H1 (cell line): ENCODE results near the gene UQCRC2. TPM values are rescaled to one million over a fixed set of nuclear protein-coding genes. Genes with fewer than 3 reads are reported as not detected.

ENCODE experiments used
- CTCF ChIA-PET: fragments of 300-600 bp; sonication (Branson Sonifier 250); formaldehyde crosslinking; loops from one replicate; lab custom pipeline; 2021; ENCODE audit not compliant: partially characterized antibody; lab: Charles Lee
- POLR2A ChIA-PET: fragments of 300-600 bp; sonication (Branson Sonifier 250); formaldehyde crosslinking; loops from one replicate; lab custom pipeline; 2021; ENCODE audit warnings: inconsistent platforms; ENCODE audit not compliant: partially characterized antibody; lab: Charles Lee
- DNase-seq, 2 experiments: peaks; one replicate each; pipeline versions ENCODE4 v3.0.0 to v3.0.0-alpha.2; 2010 to 2022; ENCODE audit warnings: low spot score in 2 of 2, low read depth in 1 of 2, mixed read lengths in 1 of 2
- FAIRE-seq: peaks from 2 replicates; lab custom pipeline; 2011; peaks lifted over from hg19 to GRCh38; lab: Jason Lieb, UNC
- H2AFZ ChIP-seq: 2 replicates; pipeline ENCODE4 v1.8.1; 2012; ENCODE audit warnings: low read length, inconsistent platforms
- H2AK5ac ChIP-seq: 2 replicates; pipeline ENCODE4 v1.6.1; 2013; ENCODE audit warnings: low read depth, low read length
- H2BK120ac ChIP-seq: replicated peaks from 2 replicates; pipeline ENCODE3; 2013; ENCODE audit warnings: low read depth, low read length, inconsistent platforms
- H2BK12ac ChIP-seq: 2 replicates; pipeline ENCODE4 v1.6.1; 2013; ENCODE audit warnings: low read depth, low read length
- H2BK15ac ChIP-seq: 2 replicates; pipeline ENCODE4 v1.6.1; 2013; ENCODE audit warnings: low read length
- H2BK20ac ChIP-seq: 2 replicates; pipeline ENCODE4 v1.6.1; 2013; ENCODE audit warnings: low read length
- H2BK5ac ChIP-seq: 2 replicates; pipeline ENCODE4 v1.6.1; 2013; ENCODE audit warnings: low read depth, low read length
- H3K14ac ChIP-seq: 2 replicates; pipeline ENCODE4 v1.6.1; 2013; ENCODE audit warnings: inconsistent platforms; ENCODE audit not compliant: insufficient read length
- H3K18ac ChIP-seq: 2 replicates; pipeline ENCODE4 v1.6.1; 2013; ENCODE audit warnings: low read length; ENCODE audit errors: extremely low read depth
- H3K23ac ChIP-seq: 2 replicates; pipeline ENCODE4 v1.6.1; 2013; ENCODE audit warnings: inconsistent platforms; ENCODE audit not compliant: insufficient read length
- H3K23me2 ChIP-seq: 2 replicates; pipeline ENCODE4 v1.6.1; 2013; ENCODE audit warnings: low read depth, low read length
- H3K27ac ChIP-seq: 2 replicates; pipeline ENCODE4 v1.6.1; 2011; ENCODE audit warnings: low read depth, low read length, inconsistent platforms
- H3K27me3 ChIP-seq, 4 experiments: replicated peaks in 1 of 4; 1 replicate in 1 of 4; 2 replicates in 3 of 4; pipeline versions ENCODE4 v1.6.1 to v1.8.1; 2011 to 2013; ENCODE audit warnings: low read length in 3 of 4, mild to moderate bottlenecking in 3 of 4, inconsistent platforms in 2 of 4, mixed read lengths in 2 of 4, moderate library complexity in 1 of 4; ENCODE audit not compliant: control insufficient read depth in 3 of 4, insufficient read depth in 3 of 4; ENCODE audit errors: extremely low read depth in 1 of 4
- H3K36me3 ChIP-seq, 4 experiments: 2 replicates each; pipeline versions ENCODE4 v1.6.1 to v1.8.1; 2011 to 2013; ENCODE audit warnings: mild to moderate bottlenecking in 4 of 4, low read length in 3 of 4, moderate library complexity in 2 of 4, control low read depth in 1 of 4, inconsistent platforms in 1 of 4; ENCODE audit not compliant: insufficient read depth in 4 of 4, control insufficient read depth in 2 of 4
- H3K4ac ChIP-seq: replicated peaks from 2 replicates; pipeline ENCODE3; 2013; ENCODE audit warnings: low read length, low read depth, mixed read lengths, inconsistent platforms; ENCODE audit not compliant: insufficient read length
- H3K4me1 ChIP-seq, 4 experiments: replicated peaks in 1 of 4; 1 replicate in 1 of 4; 2 replicates in 3 of 4; pipeline versions ENCODE4 v1.6.1 to v1.8.1; 2011 to 2013; ENCODE audit warnings: low read length in 3 of 4, inconsistent platforms in 2 of 4, mixed read lengths in 1 of 4; ENCODE audit not compliant: insufficient read depth in 4 of 4, control insufficient read depth in 3 of 4
- H3K4me2 ChIP-seq, 2 experiments: 2 replicates each; pipeline versions ENCODE4 v1.6.1 to v1.8.1; 2011 to 2013; ENCODE audit warnings: low read depth in 2 of 2, low read length in 2 of 2, control low read depth in 1 of 2, inconsistent platforms in 1 of 2, mild to moderate bottlenecking in 1 of 2; ENCODE audit not compliant: insufficient read depth in 1 of 2
- H3K4me3 ChIP-seq, 4 experiments: fragments of 200-600, 300-600 bp in 1 of 4; sonication (generic), shearing (Covaris generic), sonication (Bioruptor Twin) in 1 of 4; 2 replicates each; pipeline versions ENCODE4 v1.5.1 to v1.8.1; 2011 to 2016; ENCODE audit warnings: low read length in 4 of 4, low read depth in 3 of 4, control low read depth in 2 of 4, inconsistent platforms in 2 of 4, mild to moderate bottlenecking in 2 of 4, mixed read lengths in 1 of 4, moderate library complexity in 1 of 4; ENCODE audit not compliant: insufficient read depth in 2 of 4; ENCODE audit errors: extremely low read depth in 1 of 4
- H3K56ac ChIP-seq: replicated peaks from 2 replicates; pipeline ENCODE3; 2013; ENCODE audit warnings: low read depth, mild to moderate bottlenecking, mixed read lengths, low read length, inconsistent platforms; ENCODE audit not compliant: insufficient read length
- H3K79me1 ChIP-seq: 2 replicates; pipeline ENCODE4 v1.6.1; 2013; ENCODE audit warnings: low read depth, low read length, control low read depth
- H3K79me2 ChIP-seq, 2 experiments: 2 replicates each; pipeline versions ENCODE4 v1.6.1 to v1.8.1; 2012 to 2013; ENCODE audit warnings: low read length in 2 of 2, mild to moderate bottlenecking in 2 of 2, inconsistent platforms in 1 of 2; ENCODE audit not compliant: insufficient read depth in 2 of 2, control insufficient read depth in 1 of 2
- H3K9ac ChIP-seq, 4 experiments: replicated peaks in 1 of 4; 1 replicate in 1 of 4; 2 replicates in 3 of 4; pipeline versions ENCODE4 v1.6.1 to v1.8.1; 2011 to 2013; ENCODE audit warnings: low read depth in 3 of 4, low read length in 3 of 4, control low read depth in 2 of 4, mild to moderate bottlenecking in 2 of 4, moderate library complexity in 2 of 4, inconsistent platforms in 1 of 4; ENCODE audit errors: extremely low read depth in 1 of 4
- H3K9me3 ChIP-seq, 2 experiments: 2 replicates each; pipeline versions ENCODE4 v1.6.1 to v1.8.1; 2012 to 2013; ENCODE audit warnings: mild to moderate bottlenecking in 2 of 2, moderate library complexity in 2 of 2, control low read depth in 1 of 2, inconsistent platforms in 1 of 2, low read depth in 1 of 2, low read length in 1 of 2, mixed read lengths in 1 of 2; ENCODE audit not compliant: insufficient read depth in 2 of 2
- H4K20me1 ChIP-seq, 2 experiments: replicated peaks in 1 of 2; 2 replicates each; pipeline versions ENCODE3 to v1.8.1; 2011 to 2013; ENCODE audit warnings: inconsistent platforms in 2 of 2, low read length in 2 of 2, mild to moderate bottlenecking in 1 of 2; ENCODE audit not compliant: insufficient read depth in 2 of 2, control insufficient read depth in 1 of 2
- H4K5ac ChIP-seq: 2 replicates; pipeline ENCODE4 v1.6.1; 2013; ENCODE audit warnings: low read length, low read depth, mixed read lengths, inconsistent platforms; ENCODE audit not compliant: insufficient read length
- H4K8ac ChIP-seq: 2 replicates; pipeline ENCODE4 v1.8.0; 2013; ENCODE audit warnings: mild to moderate bottlenecking, moderate library complexity, low read length, inconsistent platforms; ENCODE audit not compliant: insufficient read depth; ENCODE audit errors: extremely low read depth
- H4K91ac ChIP-seq: replicated peaks from 2 replicates; pipeline ENCODE3; 2013; ENCODE audit warnings: low read length, mixed read lengths, inconsistent platforms; ENCODE audit not compliant: insufficient read length
- TBP ChIP-seq: IDR thresholded peaks from 2 replicates; pipeline ENCODE4 v1.6.1; 2011; ENCODE audit warnings: low read depth, low read length, improper control_type of control experiment
- WGBS, 2 experiments: shearing (Covaris generic) in 1 of 2; methylation state at CpG; one replicate each; pipeline versions ENCODE4 v1.1.6 to v1.1.7; 2013 to 2015; ENCODE audit warnings: low lambda C conversion rate in 2 of 2, mixed read lengths in 2 of 2, inconsistent platforms in 1 of 2, low coverage in 1 of 2, missing lambda C conversion rate in 1 of 2; ENCODE audit not compliant: insufficient replicate concordance in 2 of 2, insufficient coverage in 1 of 2, insufficient read length in 1 of 2; ENCODE audit errors: extremely low coverage in 1 of 2, missing lambda C conversion rate in 1 of 2; 5-methylcytosine and 5-hydroxymethylcytosine counted together
- polyA plus RNA-seq, 7 experiments: library from polyadenylated mRNA; depleted of rRNA in 3 of 7; stranded (reverse) in 5 of 7; unstranded in 2 of 7; fragments of >200 nt in 5 of 7; fragments of 200-250 nt in 2 of 7; gene quantifications; 1 replicate in 5 of 7; 2 replicates in 1 of 7; 4 replicates in 1 of 7; pipeline versions ENCODE4 v1.2.1 to v1.2.3, GENCODE V29; 2011 to 2013; ENCODE audit warnings: missing spikeins in 2 of 7, mixed read lengths in 2 of 7
- total RNA-seq: library from RNA; stranded (reverse); fragmentation: NEBNext Ultra II Directional; extraction: Animal tissue kit (Norgen Biotek cat#: 25700); gene quantifications from 2 replicates; pipeline ENCODE4 v1.2.1, GENCODE V29; 2021

UQCRC2 gene
- total and polyA plus RNA-seq, 2 of the 8 experiments (the other 6 are each of a cell fraction or from before 2014, with no cell fraction given) = 94.4 to 182 TPM

- Histone ChIP-seq H2BK5ac (no peak overlapping the region), H3K4me3 (no peak overlapping the region), H3K4me2 (no peak overlapping the region), H3K36me3 (no peaks in the 10 kb centered on the region), H3K9me3 (no peaks in the 10 kb centered on the region), H3K27me3 (0 out of 7 replicates have a peak, but pooled peaks cover 0 to 2% (median under 1%) of the 10 kb centered on the region in 4 experiments), H3K79me2 (no peaks in the 10 kb centered on the region), H2AFZ (no peak overlapping the region), H2BK12ac (no peak overlapping the region), H2BK20ac (no peak overlapping the region), H3K27ac (no peak overlapping the region), H3K79me1 (no peaks in the 10 kb centered on the region), H4K91ac (no peak overlapping the region), H3K9ac (no peak overlapping the region), H3K56ac (no peak overlapping the region), H4K20me1 (no peaks in the 10 kb centered on the region), H4K5ac (no peak overlapping the region), H3K4me1 (peaks cover 0 to 6% (median 1%) of the 10 kb centered on the region in 4 experiments; a peak in 1 of 7 replicates), H4K8ac (no peak overlapping the region), H3K14ac (no peak overlapping the region), H2BK15ac (no peak overlapping the region), H3K18ac (no peak overlapping the region), H2BK120ac (no peak overlapping the region), H3K23ac (no peak overlapping the region), H3K23me2 (peaks cover 6% of the 10 kb centered on the region; the same call in 1 of the 2 replicates), H3K4ac (no peak overlapping the region), H2AK5ac (no peak overlapping the region)
- ChIA-PET POLR2A (no interaction called here), CTCF (interaction anchor here (0.7 to 19.4 kb wide), 5 partner anchors 43 to 183 kb away, joined by 3 to 247 read pairs (median 7); no protein-coding TSS in a partner anchor)
- WGBS, 2 experiments = 83% methylated on average over 3 of the region's 4 CpGs; no CpG with 5 or more reads in 1 of the 2 experiments
- no peak for DNase-seq
- FAIRE-seq = no peak
- TF ChIP-seq TBP = no peak
These were observed 50.0 kb downstream of the UQCRC2 start for GRCh38 chr16:22003195-22003594.
